Prostate gland (tissue), 2 donors: Measurements from ENCODE around the gene RNF43.

Experiments used
- POLR2A ChIP-seq: fragments of 450-650 bp; IDR thresholded peaks from one replicate; pipeline ENCODE4 v1.6.1; 2016; ENCODE audit warnings: antibody characterized with exemption, mild to moderate bottlenecking
- POLR2AphosphoS5 ChIP-seq: sonication (generic); formaldehyde crosslinking; IDR thresholded peaks from one replicate; pipeline ENCODE4 v1.6.1; 2017; ENCODE audit warnings: antibody characterized with exemption
- TF ChIP-seq, protein P1 (sequence below), 4 experiments: fragments of 200-600 bp in 2 of 4; fragments of 450-650 bp in 2 of 4; sonication (generic) in 2 of 4; IDR thresholded peaks; 1 replicate in 3 of 4; 2 replicates in 1 of 4; pipeline ENCODE4 v1.5.1; 2016 to 2019; ENCODE audit warnings: antibody characterized with exemption in 4 of 4, mild to moderate bottlenecking in 2 of 4, moderate library complexity in 2 of 4

DNA sequence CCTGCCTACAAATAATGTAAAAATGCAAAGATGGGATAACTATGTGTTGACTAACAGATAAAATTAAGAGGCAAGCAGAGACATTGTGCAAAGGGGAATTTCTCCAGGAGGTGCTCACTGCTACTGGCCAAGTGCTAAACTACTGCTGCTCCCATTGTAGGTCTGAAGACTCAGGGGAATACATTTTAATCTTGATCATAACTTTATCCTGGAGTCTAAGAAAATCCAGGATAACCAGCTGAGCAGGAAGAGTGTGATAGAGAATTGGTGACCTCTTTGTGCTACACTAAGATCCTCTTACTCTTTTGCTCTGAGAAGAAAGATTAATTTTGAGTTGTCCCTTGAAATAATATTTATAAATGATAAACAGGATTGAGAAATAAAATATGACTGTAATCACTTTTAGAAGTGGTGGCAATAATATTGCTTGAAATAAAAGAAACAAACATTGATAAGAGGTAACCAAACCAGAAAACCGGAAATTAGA lies 5.9 kb downstream of the RNF43 start:
- TF ChIP-seq POLR2AphosphoS5 (no peak), POLR2A (no peak)
- TF ChIP-seq, protein P1, sequence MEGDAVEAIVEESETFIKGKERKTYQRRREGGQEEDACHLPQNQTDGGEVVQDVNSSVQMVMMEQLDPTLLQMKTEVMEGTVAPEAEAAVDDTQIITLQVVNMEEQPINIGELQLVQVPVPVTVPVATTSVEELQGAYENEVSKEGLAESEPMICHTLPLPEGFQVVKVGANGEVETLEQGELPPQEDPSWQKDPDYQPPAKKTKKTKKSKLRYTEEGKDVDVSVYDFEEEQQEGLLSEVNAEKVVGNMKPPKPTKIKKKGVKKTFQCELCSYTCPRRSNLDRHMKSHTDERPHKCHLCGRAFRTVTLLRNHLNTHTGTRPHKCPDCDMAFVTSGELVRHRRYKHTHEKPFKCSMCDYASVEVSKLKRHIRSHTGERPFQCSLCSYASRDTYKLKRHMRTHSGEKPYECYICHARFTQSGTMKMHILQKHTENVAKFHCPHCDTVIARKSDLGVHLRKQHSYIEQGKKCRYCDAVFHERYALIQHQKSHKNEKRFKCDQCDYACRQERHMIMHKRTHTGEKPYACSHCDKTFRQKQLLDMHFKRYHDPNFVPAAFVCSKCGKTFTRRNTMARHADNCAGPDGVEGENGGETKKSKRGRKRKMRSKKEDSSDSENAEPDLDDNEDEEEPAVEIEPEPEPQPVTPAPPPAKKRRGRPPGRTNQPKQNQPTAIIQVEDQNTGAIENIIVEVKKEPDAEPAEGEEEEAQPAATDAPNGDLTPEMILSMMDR (IDR thresholded peaks at IDR 0.05) = no peak
